Measurements from ENCODE around the gene SIK3. TPM values are rescaled to one million over a fixed set of nuclear protein-coding genes. Genes with fewer than 3 reads are reported as not detected.

The SIK3 gene
- total RNA-seq, 2 donors from 2014 or later, result 37.2 to 43.5 TPM

DNA sequence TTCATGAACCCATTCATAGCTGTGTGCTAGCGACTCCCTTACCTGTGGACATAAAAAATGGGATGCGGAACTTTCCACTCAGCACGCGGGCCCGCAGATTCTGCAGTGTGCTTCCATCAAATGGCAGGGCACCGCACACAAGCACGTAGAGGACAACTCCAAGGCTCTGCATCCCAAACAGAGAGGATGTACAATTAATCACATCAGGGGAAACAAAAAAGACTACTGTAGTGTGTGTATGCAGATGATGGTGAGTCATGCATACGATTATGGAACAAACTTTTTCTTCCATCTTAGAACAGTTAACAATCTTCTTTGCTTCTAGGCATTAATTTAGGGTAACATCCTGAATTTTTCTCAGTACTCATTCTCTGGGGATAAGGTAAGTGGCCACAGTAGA is 202.0 kb downstream of the SIK3 start:
- H3K4me3 ChIP-seq (ENCODE audit: low read length), result no peak overlapping the region
- H3K27ac ChIP-seq (ENCODE audit: low read depth, low read length), result no peak overlapping the region
- peaks cover 54% of the 10 kb centered on the region for H3K36me3 Mint-ChIP-seq (ENCODE audit: low read depth)
- H3K9me3 ChIP-seq (ENCODE audit: control insufficient read depth, low read length), result peaks cover 10% of the 10 kb centered on the region
- H3K4me3 Mint-ChIP-seq, result no peak overlapping the region
- peaks cover 9% of the 10 kb centered on the region for H3K9me3 Mint-ChIP-seq
- TF ChIP-seq, protein P1, sequence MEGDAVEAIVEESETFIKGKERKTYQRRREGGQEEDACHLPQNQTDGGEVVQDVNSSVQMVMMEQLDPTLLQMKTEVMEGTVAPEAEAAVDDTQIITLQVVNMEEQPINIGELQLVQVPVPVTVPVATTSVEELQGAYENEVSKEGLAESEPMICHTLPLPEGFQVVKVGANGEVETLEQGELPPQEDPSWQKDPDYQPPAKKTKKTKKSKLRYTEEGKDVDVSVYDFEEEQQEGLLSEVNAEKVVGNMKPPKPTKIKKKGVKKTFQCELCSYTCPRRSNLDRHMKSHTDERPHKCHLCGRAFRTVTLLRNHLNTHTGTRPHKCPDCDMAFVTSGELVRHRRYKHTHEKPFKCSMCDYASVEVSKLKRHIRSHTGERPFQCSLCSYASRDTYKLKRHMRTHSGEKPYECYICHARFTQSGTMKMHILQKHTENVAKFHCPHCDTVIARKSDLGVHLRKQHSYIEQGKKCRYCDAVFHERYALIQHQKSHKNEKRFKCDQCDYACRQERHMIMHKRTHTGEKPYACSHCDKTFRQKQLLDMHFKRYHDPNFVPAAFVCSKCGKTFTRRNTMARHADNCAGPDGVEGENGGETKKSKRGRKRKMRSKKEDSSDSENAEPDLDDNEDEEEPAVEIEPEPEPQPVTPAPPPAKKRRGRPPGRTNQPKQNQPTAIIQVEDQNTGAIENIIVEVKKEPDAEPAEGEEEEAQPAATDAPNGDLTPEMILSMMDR (conservative IDR thresholded peaks at IDR 0.05), result no peak
- no peaks in the 10 kb centered on the region for H3K4me1 ChIP-seq (ENCODE audit: control insufficient read depth, insufficient read depth, low read length)
- H3K27ac Mint-ChIP-seq, result no peak overlapping the region
- peaks cover 7% of the 10 kb centered on the region for H3K4me1 Mint-ChIP-seq
- no peak overlapping the region for H3K9ac ChIP-seq (ENCODE audit: extremely low read depth, low read length, poor library complexity, severe bottlenecking)
- WGBS, 2 experiments (ENCODE audit: insufficient coverage in 1 of 2, insufficient read length in 1 of 2), result 97 to 98% methylated on average over 7 of the region's 8 CpGs
- no peaks in the 10 kb centered on the region for H3K27me3 Mint-ChIP-seq (ENCODE audit: insufficient read depth)
- no peak for DNase-seq
- peaks cover 63% of the 10 kb centered on the region for H3K36me3 ChIP-seq (ENCODE audit: control insufficient read depth, insufficient read depth, low read length)
- H3K27me3 ChIP-seq (ENCODE audit: control insufficient read depth, insufficient read depth, low read length, poor library complexity, severe bottlenecking), result no peaks in the 10 kb centered on the region

DNA sequence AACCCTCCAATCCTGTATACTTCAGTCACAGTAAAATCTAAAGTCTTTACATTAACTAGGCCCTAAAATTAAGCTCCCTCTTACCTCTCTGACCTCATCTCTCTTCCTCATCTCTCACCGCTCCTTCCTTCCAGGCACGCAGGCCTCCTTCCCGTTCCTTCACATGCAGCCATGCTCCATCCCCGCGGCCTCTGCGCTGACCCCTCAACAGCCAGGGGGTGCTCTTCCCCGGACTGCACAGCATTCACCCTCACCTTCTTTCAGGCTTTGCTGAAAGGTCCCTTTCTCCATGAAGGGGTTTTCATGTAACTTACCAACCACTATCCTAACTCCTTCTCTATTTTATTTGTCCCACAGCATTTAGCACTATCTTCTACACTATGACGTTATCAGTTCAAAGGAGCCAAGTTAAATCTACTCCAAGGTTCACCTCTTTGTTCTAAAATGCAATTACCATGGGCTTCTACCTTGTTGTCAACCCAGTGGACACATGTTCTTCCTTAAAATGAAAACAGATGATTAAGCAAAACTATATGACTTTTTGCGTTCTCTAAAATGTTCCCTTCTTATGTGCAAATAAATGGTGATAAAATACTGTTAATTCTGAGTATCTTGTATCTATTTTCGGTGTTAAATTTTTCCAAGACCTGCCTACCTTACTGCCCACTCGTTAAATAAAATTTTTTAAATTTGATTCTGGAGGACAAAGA is 203.0 kb downstream of the SIK3 start:
- Histone ChIP-seq H3K9me3 (ENCODE audit: control insufficient read depth, low read length) (peaks cover 10% of the 10 kb centered on the region), H3K9ac (ENCODE audit: extremely low read depth, low read length, poor library complexity, severe bottlenecking) (no peak overlapping the region), H3K27ac (ENCODE audit: low read depth, low read length) (no peak overlapping the region), H3K36me3 (ENCODE audit: control insufficient read depth, insufficient read depth, low read length) (peaks cover 64% of the 10 kb centered on the region), H3K27me3 (ENCODE audit: control insufficient read depth, insufficient read depth, low read length, poor library complexity, severe bottlenecking) (no peaks in the 10 kb centered on the region), H3K4me1 (ENCODE audit: control insufficient read depth, insufficient read depth, low read length) (no peaks in the 10 kb centered on the region), H3K4me3 (ENCODE audit: low read length) (no peak overlapping the region)
- DNase-seq, result peak; percentile 84
- peak overlapping the region; percentile 8 for H3K27ac Mint-ChIP-seq
- no peaks in the 10 kb centered on the region for H3K27me3 Mint-ChIP-seq (ENCODE audit: insufficient read depth)
- peaks cover 7% of the 10 kb centered on the region for H3K4me1 Mint-ChIP-seq
- no peak overlapping the region for H3K4me3 Mint-ChIP-seq
- 47 to 66% methylated on average over 3 to 11 of the region's 11 CpGs for WGBS, 2 experiments (ENCODE audit: insufficient coverage in 1 of 2, insufficient read length in 1 of 2)
- H3K9me3 Mint-ChIP-seq, result peaks cover 8% of the 10 kb centered on the region
- TF ChIP-seq, protein P1 (conservative IDR thresholded peaks at IDR 0.05), result peak; percentile 90
- H3K36me3 Mint-ChIP-seq (ENCODE audit: low read depth), result peaks cover 51% of the 10 kb centered on the region

DNA sequence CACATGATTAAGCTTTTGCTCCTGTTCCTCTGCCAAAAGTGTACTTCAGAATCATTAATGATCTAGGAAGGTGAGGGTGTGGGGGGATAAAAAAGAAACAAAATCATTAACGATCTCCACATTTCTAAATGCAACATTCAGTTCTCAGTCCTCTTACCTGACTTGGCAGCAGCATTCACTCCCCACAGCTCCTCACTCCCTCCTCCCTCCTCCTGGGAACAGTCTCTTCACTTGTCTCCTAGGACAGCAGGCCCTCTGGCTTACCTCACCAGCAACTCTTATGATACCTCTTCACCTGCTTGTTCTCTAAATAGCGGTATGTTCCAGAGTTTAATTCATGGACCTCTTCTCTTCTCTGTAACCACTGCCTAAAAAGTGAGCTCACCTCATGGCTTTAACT is 204.3 kb downstream of the SIK3 start:
- Histone ChIP-seq H3K9ac (ENCODE audit: extremely low read depth, low read length, poor library complexity, severe bottlenecking) (no peak overlapping the region), H3K27me3 (ENCODE audit: control insufficient read depth, insufficient read depth, low read length, poor library complexity, severe bottlenecking) (no peaks in the 10 kb centered on the region), H3K4me3 (ENCODE audit: low read length) (no peak overlapping the region), H3K9me3 (ENCODE audit: control insufficient read depth, low read length) (no peaks in the 10 kb centered on the region), H3K36me3 (ENCODE audit: control insufficient read depth, insufficient read depth, low read length) (peaks cover 57% of the 10 kb centered on the region), H3K27ac (ENCODE audit: low read depth, low read length) (no peak overlapping the region), H3K4me1 (ENCODE audit: control insufficient read depth, insufficient read depth, low read length) (no peaks in the 10 kb centered on the region)
- H3K4me3 Mint-ChIP-seq, result no peak overlapping the region
- H3K36me3 Mint-ChIP-seq (ENCODE audit: low read depth), result peaks cover 43% of the 10 kb centered on the region
- H3K27me3 Mint-ChIP-seq (ENCODE audit: insufficient read depth), result no peaks in the 10 kb centered on the region
- 81 to 100% methylated on average over 2 of the region's 2 CpGs for WGBS, 2 experiments (ENCODE audit: insufficient coverage in 1 of 2, insufficient read length in 1 of 2)
- no peak overlapping the region for H3K27ac Mint-ChIP-seq
- TF ChIP-seq, protein P1 (conservative IDR thresholded peaks at IDR 0.05), result no peak
- DNase-seq, result no peak
- peaks cover 7% of the 10 kb centered on the region for H3K4me1 Mint-ChIP-seq
- H3K9me3 Mint-ChIP-seq, result no peaks in the 10 kb centered on the region
